ENCODE results near the gene SFXN5.

DNA sequence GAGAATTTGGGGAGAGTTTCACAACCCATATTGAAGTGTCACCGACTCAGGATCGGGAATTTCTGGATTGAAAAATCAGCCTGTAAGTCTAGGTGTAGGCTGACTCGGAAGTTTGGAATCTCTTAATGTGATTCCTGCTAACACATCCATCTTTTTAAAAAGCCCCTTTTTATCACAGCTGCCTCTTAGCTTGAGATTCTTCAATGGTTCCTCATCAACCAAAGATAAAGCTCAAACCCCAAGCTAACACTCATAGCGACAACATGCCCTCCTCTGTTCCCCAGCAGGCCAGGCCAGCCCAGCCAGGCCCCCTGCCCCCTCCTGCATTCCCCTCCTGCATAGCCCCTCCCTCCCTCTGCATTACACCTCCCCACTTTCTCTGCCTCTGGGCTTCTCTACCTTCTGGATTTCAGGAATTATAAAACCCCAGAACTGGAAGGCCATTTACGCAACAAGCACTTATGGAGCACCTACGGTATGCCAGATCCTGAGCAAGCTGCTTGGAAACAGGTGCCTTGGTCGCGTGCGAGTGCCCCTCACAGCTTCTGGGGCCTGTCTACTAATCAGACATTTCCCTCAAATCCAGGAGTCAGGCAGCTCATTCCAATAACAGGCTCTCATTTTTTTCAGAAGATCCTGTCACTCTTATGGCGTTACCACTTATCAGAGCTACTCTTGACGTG is 90.8 kb downstream of the SFXN5 start:
- TF ChIP-seq, protein P1, sequence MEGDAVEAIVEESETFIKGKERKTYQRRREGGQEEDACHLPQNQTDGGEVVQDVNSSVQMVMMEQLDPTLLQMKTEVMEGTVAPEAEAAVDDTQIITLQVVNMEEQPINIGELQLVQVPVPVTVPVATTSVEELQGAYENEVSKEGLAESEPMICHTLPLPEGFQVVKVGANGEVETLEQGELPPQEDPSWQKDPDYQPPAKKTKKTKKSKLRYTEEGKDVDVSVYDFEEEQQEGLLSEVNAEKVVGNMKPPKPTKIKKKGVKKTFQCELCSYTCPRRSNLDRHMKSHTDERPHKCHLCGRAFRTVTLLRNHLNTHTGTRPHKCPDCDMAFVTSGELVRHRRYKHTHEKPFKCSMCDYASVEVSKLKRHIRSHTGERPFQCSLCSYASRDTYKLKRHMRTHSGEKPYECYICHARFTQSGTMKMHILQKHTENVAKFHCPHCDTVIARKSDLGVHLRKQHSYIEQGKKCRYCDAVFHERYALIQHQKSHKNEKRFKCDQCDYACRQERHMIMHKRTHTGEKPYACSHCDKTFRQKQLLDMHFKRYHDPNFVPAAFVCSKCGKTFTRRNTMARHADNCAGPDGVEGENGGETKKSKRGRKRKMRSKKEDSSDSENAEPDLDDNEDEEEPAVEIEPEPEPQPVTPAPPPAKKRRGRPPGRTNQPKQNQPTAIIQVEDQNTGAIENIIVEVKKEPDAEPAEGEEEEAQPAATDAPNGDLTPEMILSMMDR (IDR thresholded peaks at IDR 0.05; ENCODE audit: insufficient read depth, low read length, poor library complexity, severe bottlenecking), result no peak
- TF ChIP-seq EZH2phosphoT487 (conservative IDR thresholded peaks at IDR 0.05; ENCODE audit: low read length), result no peak
